GM19099 (cell line): Measurements from ENCODE around the gene NMNAT1.
A peak's percentile ranks its signal among the peaks of the same experiment; 100 is the strongest.

Source experiments
- POLR2A ChIP-seq: IDR thresholded peaks from 3 replicates; pipeline ENCODE4 v1.6.1; 2011; ENCODE audit warnings: low read depth; ENCODE audit not compliant: insufficient read length; ENCODE audit errors: extremely low read depth

NMNAT1 gene

DNA sequence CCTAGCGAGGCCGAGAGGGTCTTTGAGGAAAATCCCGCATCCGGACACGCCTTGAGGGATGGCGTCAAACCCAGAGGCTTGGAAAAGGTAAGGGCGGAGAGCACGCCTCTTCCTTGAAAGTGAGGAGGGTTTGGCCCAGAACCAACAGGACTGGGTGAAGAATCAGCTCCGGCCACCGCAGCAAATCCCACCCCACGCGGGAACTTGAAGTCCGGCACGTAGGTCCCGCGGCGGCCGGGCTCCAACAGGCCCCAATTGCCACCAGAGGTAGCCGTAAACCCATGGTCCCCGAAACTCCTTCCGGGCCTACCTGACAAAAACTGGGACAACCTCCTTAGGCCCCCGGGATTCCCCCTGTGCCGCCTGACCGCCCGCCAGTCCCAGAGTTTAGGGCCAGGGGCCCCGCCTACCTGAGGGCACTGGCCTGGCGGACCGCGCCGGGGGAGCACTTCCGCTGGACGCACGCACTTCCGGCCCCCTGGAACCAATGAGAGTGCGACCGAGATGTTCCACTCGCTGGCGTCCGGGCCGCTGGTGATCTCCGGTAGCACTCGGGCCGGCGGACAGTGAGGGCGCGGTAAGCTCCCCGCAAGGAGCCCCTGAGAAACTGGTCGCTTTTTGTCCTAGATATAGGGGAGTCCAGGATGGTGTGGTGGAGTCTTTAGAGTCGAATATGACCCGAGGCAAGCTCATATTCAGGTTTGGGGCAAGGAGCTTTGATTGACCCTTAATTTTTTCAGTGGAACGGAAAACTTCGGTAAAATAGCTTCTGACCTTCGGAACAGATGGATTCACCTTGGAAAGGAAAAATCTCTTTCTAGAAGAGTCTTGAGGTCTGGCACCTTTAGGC lies at the start of gene NMNAT1, which contains the start of gene LZIC:
Gene NMNAT1, plus strand, starts transcription at position 537 of the 850 bp plus-strand sequence. CDS start 28,599 bp downstream, outside the sequence.
Gene LZIC, minus strand, starts transcription at position 453 of the 850 bp plus-strand sequence. CDS start 6,772 bp downstream, outside the sequence.
- peak; percentile 97 for TF ChIP-seq POLR2A

DNA sequence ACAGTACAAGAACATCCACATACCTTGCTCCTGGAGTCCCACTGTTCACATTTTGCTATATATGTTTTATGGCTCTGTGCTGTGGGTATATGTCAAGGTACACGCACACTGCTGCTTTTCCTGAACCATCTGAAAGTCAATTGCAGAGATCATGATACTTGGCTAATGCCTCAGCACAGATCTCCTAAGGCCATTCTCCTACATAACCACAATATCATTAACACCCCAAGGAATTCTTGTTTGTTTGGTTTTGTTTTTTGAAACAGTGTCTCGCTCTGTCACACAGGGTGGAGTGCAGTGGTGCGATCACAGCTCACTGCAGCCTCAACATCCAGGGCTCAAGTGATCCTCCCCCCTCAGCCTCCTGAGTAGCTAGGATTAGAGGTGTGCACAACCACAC lies 49.2 kb upstream of the NMNAT1 start:
- no peak for TF ChIP-seq POLR2A

DNA sequence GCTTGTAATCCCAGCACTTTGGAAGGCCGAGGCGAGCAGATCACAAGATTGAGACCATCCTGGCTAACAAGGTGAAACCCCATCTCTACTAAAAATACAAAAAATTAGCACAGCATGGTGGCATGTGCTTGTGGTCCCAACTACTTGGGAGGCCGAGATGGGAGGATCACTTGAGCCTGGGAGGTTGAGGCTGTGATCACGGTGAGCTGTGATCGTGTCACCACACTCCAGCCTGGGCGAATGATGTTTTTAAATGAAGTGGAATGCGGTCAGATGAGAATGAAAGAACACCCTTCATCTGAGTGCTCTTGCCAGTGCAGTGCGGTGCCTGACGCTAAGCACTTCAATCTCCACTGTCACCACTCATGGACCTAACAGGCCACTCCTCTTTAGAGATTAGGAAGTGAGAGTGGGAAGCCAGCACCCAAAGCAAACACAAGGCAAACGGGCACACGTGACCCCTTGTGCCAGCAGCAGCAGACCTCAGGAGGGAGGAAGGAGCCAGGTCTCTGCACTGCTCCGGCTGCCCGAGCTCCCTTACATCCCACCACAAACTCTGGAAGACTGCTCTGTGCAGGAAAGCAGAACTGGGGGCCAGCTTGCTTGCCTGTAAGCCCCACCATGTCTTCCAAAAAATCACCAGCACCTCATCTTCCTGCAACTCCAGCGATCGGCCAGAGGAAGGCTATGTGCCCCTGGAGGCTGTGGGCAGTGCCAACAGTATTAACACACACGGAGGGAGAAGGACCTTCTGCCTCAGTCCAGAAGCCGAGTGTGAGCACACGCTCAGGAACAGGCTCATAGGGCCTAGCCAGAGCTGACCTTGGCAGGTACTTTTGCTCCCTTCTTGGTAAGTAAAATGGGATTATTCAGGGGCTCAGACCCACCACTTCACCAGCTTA lies 42.9 kb upstream of the NMNAT1 start:
- TF ChIP-seq POLR2A, result no peak

DNA sequence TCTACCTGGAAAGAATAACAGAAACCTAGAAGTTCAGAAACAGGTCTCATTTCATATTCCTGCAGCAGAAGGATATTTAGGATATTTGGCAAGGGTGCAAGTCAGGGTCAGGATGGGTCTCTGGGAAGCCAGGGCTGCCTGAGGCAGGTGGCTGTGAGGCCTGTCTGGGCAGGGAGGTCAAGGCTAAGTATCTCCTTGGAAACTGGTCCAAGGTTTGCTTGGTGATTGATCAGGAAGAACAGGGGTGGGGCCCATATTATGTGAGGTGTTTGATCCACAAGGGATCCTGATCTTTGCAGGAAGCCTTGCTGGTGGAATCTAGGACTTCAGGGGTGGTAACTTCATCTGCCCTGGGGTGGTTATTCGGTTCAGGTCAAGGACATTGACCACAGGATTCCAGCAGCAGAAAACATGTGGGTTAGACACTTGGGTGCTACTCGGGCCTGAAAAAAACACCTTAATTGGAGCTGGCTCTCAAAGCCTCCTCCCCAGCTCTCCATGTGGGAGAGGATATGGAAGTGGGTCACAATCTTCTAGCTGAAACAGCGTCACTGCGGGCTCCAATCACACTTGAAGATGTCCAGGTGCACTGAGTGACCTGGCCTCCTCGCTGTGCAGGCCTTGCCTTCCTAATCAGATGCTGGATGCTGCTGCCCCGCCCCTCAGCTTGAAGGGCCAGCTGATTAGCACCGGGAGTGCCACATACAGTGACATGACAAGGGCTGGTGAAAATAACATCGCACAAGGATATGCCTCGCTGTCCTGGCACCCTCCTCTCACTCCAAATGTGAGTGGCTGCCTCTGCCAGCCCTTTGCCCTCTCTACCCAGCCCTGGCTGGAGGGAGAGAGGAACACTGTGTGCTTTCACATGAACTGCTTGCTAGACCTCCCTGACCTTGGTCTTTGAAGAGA lies 41.9 kb upstream of the NMNAT1 start:
- TF ChIP-seq POLR2A, result no peak

DNA sequence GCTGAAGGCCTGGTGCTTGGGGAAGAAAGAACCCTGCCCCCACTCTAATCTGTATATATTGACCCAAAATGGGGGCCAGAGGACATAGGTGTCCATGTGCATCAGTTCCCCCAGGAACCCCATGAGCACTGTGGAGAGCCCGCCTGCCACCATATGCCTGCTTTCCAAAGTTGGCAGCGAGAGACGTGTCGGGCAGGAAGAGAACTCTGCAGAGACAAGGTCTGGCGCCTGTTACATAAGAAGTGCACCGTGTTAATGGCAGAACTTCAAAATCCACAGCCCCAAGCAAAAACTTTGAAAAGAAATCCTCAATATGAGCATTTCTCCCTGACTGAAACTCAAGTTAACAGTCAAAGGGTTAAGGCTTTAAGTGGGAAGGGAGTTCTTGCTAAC lies 41.2 kb upstream of the NMNAT1 start:
- TF ChIP-seq POLR2A, result no peak

DNA sequence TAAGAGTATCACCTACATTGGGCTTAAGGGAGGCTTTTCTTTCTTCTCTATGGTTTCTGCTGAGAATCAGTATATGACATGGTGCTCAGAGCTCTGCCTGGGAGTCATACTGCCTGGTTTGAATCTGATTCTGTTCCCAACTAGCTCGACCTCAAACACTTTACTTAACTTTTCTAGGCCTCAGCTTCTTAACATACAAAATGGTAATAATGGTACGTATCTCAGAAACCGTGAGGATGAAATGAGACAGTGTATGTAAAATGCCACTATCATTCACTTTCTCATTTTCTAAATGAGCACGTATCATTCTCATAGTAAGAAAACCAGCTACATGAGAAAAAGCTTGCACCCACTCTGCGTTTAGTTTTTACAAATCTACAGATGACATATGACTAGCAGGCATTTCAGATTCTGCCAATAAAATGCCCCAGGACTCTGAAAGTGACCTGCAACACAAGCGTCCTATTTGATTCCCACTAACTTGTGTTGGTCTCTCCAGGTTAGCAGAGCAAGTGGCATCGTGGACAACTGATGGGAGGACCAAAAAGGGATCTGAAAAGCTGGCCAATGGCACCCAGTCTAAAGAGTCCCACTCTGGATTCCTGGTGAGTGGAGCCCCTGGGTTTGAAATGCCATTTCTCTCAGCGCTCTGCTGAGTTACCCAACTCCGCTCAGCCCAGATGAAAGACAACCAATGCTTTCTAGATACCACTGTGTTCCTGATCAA lies 39.3 kb upstream of the NMNAT1 start:
- no peak for TF ChIP-seq POLR2A

DNA sequence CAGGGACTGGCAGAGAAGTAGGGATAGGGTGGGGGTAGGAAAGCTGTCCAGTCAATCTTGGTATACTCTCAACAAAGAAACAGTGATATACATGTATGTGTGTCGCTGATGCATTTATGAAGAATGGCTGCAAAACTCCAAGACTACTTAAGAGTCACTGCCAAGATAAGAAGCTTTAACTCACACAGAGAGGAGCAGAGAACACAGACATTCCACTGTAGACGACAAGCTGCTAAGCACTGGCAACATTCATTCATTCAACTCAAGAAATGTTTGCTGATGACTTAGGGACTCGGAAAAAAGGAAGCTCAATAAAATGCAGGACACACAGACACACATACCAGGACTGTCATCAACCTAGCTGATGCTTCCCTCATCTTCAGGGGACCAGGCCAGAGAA lies 38.7 kb upstream of the NMNAT1 start:
- no peak for TF ChIP-seq POLR2A

DNA sequence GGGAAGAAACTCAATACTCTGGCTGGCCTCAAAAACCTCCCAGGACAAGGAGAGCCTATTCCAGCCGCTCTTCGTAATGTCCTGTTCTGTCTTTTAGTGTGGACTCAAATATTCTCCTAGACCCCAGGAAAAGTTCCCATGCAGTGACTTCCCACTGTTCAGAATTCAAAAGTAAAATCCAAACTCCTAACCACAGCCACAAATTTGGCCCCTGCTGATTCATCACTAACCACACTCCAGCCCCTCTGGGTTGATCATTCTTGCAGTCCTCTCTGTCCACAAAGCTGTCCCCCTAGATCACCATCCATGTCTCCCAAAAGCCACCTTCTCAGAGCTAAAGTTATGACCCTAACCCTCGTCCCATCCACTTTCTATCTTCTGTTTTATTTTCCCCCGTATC lies 38.3 kb upstream of the NMNAT1 start:
- no peak for TF ChIP-seq POLR2A

DNA sequence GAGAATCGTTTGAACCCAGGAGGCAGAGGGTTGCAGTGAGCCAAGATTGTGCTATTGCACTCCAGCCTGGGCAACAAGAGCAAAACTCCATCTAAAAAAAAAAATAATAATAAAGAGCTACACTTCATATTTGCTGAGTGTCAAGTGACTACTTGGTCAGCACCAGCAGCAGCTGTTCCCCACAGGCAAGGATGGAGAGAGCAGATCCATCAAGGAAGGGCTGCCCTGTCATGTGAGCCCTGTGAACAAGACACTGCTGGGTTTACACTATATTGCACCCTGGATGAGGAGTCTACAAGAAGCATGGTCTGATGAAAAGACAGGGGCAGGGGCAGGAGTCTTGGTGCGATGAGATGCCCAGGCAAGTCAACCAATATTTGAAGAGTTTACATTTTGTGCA lies 36.8 kb upstream of the NMNAT1 start:
- TF ChIP-seq POLR2A, result no peak

DNA sequence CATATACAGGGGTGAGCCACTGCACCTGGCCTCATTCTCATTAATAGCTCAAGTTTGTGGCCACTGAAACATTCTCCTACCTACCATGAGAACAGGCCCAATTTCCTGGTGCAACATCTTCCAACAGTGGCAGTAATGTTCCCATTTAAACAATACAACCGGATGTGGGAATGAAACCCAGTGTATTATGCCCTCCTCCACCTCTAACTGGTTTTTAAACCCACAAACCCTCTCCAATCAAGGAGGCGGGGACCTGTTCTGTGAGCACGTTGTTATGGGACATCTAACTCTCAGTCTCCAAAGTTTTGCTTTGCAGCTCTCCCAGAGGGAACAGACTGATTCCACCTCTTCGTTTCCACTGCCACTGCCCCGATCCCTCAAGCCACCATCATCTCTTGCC lies 35.8 kb upstream of the NMNAT1 start:
- no peak for TF ChIP-seq POLR2A

DNA sequence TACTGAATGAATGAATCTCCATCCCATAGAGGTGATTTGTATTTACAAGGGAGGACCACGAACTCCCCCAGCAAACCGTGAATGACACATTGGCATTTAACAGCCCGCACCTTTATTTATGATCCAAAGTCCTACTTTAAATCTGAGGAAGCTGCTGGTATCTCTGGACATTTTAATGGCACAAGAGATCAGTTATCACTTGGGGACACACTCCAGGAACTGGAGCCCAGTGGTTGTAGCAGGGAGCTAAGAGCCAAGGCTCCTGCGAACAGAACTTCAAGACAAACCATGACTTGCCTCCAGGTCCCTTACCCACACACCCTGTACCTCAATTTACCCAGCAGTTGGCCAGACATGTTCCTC lies 34.4 kb upstream of the NMNAT1 start:
- TF ChIP-seq POLR2A, result no peak

DNA sequence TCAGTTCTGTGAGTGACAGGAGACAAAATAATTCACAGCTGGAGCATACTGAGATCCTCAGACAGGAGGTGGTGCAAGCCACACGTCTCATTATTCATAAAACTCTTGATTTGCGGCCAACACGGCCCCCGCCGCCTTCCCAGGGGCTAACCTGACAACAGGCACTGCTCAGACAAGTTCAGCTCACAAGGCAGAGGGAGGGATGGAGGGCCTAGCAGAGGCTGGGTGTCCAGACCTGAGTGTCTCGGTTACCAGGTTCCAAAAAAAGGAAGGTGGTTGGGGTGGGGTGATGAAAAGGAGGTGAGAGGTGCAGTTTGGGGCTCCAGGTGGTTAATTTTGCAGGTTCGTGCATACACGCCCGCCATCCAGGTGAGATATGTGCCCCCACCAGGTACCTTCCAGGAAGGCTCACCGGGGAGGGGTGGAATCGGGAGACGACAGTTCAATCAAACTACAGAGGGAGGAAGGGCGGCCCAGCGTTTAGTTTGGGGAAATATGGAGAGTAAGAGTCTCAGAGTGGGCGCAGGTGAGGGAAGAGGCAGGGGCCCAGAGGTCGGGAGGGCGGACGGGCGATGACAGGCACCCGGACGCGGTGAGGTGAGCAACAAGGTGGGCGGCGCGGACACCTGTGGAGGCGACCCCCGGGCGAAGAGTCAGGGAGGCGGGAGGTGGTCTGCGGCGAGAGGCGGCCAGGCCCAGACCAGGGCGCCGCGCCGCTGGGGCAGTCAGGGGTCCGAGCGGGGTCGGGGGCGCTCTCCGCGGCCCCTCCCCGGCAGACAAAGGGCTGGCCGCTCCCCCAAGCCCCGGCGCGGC lies 33.8 kb upstream of the NMNAT1 start:
- no peak for TF ChIP-seq POLR2A

DNA sequence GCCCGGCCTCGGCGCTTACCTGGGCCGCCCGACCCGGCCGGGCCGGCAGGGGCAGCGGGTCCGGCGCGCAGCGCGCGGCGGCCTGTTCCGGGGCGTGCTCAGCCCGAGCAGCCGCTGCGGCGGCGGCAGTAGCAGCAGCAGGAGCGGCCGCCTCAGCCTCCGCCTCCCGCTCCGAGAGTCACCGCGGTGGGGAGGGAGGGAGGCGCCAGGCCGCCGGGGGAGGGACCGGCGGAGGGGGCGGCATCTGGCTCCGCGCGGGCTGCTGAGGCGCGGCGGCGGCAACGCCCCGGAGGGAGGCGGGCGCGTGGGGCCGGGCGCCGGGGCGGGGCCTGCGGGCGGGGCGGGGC lies 33.2 kb upstream of the NMNAT1 start, which contains the start of gene CTNNBIP1:
Gene CTNNBIP1, minus strand, starts transcription at position 194 of the 347 bp plus-strand sequence. CDS start 38,205 bp downstream, outside the sequence.
- peak; percentile 59 for TF ChIP-seq POLR2A
